Osteoblast (primary cell): ENCODE results near the gene FERMT2. TPM values are rescaled to one million over a fixed set of nuclear protein-coding genes. Genes with fewer than 3 reads are reported as not detected.

Experiments used
- DNase-seq: peaks from one replicate; pipeline ENCODE4 v3.0.0; 2011; ENCODE audit warnings: low spot score, mixed read lengths; ENCODE audit not compliant: insufficient read length; ENCODE audit errors: missing footprints
- H2AFZ ChIP-seq: 2 replicates; pipeline ENCODE4 v1.6.0; 2011; ENCODE audit warnings: mild to moderate bottlenecking, low read length
- H3K27ac ChIP-seq: 2 replicates; pipeline ENCODE4 v1.5.1; 2011; ENCODE audit warnings: mild to moderate bottlenecking, low read depth, low read length, moderate library complexity
- H3K27me3 ChIP-seq: 2 replicates; pipeline ENCODE4 v1.6.0; 2012; ENCODE audit warnings: mild to moderate bottlenecking, control low read depth, inconsistent platforms, low read length, moderate library complexity; ENCODE audit not compliant: insufficient read depth
- H3K36me3 ChIP-seq: 2 replicates; pipeline ENCODE4 v1.5.1; 2011; ENCODE audit warnings: mild to moderate bottlenecking, low read length, control low read depth, moderate library complexity; ENCODE audit not compliant: insufficient read depth
- H3K4me1 ChIP-seq: 2 replicates; pipeline ENCODE4 v1.5.1; 2011; ENCODE audit warnings: mild to moderate bottlenecking, low read length, control low read depth, moderate library complexity; ENCODE audit not compliant: insufficient read depth
- H3K4me2 ChIP-seq: 2 replicates; pipeline ENCODE4 v1.6.0; 2011; ENCODE audit warnings: mild to moderate bottlenecking, low read length; ENCODE audit not compliant: insufficient read depth
- H3K4me3 ChIP-seq: fragments of 200-600 bp; sonication (generic); 3 replicates; pipeline ENCODE4 v1.5.1; 2012; ENCODE audit warnings: mild to moderate bottlenecking, low read length, inconsistent platforms; ENCODE audit not compliant: insufficient read depth
- H3K79me2 ChIP-seq: 2 replicates; pipeline ENCODE4 v1.6.0; 2012; ENCODE audit warnings: mild to moderate bottlenecking, low read length, control low read depth, inconsistent platforms; ENCODE audit not compliant: insufficient read depth
- H3K9me3 ChIP-seq: 2 replicates; pipeline ENCODE4 v1.5.1; 2011; ENCODE audit warnings: low read depth, low read length, control low read depth
- H4K20me1 ChIP-seq: 2 replicates; pipeline ENCODE4 v1.6.0; 2012; ENCODE audit warnings: mild to moderate bottlenecking, low read length, control low read depth; ENCODE audit not compliant: insufficient read depth
- CTCF ChIP-seq: IDR thresholded peaks from 2 replicates; pipeline ENCODE4 v1.5.1; 2011; ENCODE audit warnings: mild to moderate bottlenecking, low read depth, low read length, moderate library complexity; ENCODE audit errors: extremely low read depth
- total RNA-seq: library from RNA; depleted of rRNA; stranded (reverse); fragments of >200 nt; gene quantifications from 2 replicates; pipeline ENCODE4 v1.2.3, GENCODE V29; 2012

Gene FERMT2
- total RNA-seq, 1 donor = 280 TPM

GRCh38 chr14:52944254-52944653 lies 6.6 kb downstream of the FERMT2 start:
- H3K4me2 ChIP-seq = peak overlapping the region; percentile 6
- H4K20me1 ChIP-seq = peaks cover 90% of the 10 kb centered on the region
- peaks cover 100% of the 10 kb centered on the region for H3K79me2 ChIP-seq
- H3K27ac ChIP-seq = no peak overlapping the region
- no peaks in the 10 kb centered on the region for H3K9me3 ChIP-seq
- peaks cover 52% of the 10 kb centered on the region for H3K36me3 ChIP-seq
- no peak overlapping the region for H2AFZ ChIP-seq
- peak; percentile 86 for DNase-seq
- no peak overlapping the region for H3K4me3 ChIP-seq
- no peaks in the 10 kb centered on the region for H3K27me3 ChIP-seq
- TF ChIP-seq CTCF = no peak
- peaks cover 30% of the 10 kb centered on the region for H3K4me1 ChIP-seq

- Histone ChIP-seq H4K20me1 (peaks cover 85% of the 10 kb centered on the region), H2AFZ (no peak overlapping the region), H3K27me3 (no peaks in the 10 kb centered on the region), H3K4me1 (peaks cover 25% of the 10 kb centered on the region), H3K79me2 (peaks cover 100% of the 10 kb centered on the region), H3K36me3 (peaks cover 41% of the 10 kb centered on the region), H3K4me2 (peak overlapping the region; percentile 17), H3K27ac (no peak overlapping the region), H3K4me3 (no peak overlapping the region), H3K9me3 (no peaks in the 10 kb centered on the region)
- TF ChIP-seq CTCF = no peak
- DNase-seq = no peak
Measured at GRCh38 chr14:52939427-52939826, 11.4 kb downstream of the FERMT2 start.

GRCh38 chr14:52937869-52938268 lies 13.0 kb downstream of the FERMT2 start:
- TF ChIP-seq CTCF = no peak
- H3K27me3 ChIP-seq = no peaks in the 10 kb centered on the region
- peak overlapping the region; percentile 43 for H3K27ac ChIP-seq
- H3K36me3 ChIP-seq = peaks cover 27% of the 10 kb centered on the region
- H3K79me2 ChIP-seq = peaks cover 99% of the 10 kb centered on the region
- no peak for DNase-seq
- no peak overlapping the region for H3K4me3 ChIP-seq
- H3K4me2 ChIP-seq = peak overlapping the region; percentile 61
- H2AFZ ChIP-seq = no peak overlapping the region
- peaks cover 25% of the 10 kb centered on the region for H3K4me1 ChIP-seq
- no peaks in the 10 kb centered on the region for H3K9me3 ChIP-seq
- H4K20me1 ChIP-seq = peaks cover 84% of the 10 kb centered on the region

GRCh38 chr14:52937306-52937705 lies 13.5 kb downstream of the FERMT2 start:
- Histone ChIP-seq H3K9me3 (no peaks in the 10 kb centered on the region), H3K36me3 (peaks cover 21% of the 10 kb centered on the region), H3K4me2 (peak overlapping the region; percentile 61), H3K27me3 (no peaks in the 10 kb centered on the region), H3K4me3 (peak overlapping the region; percentile 8), H4K20me1 (peaks cover 85% of the 10 kb centered on the region), H3K4me1 (peaks cover 27% of the 10 kb centered on the region), H3K27ac (peak overlapping the region; percentile 43), H3K79me2 (peaks cover 99% of the 10 kb centered on the region), H2AFZ (no peak overlapping the region)
- TF ChIP-seq CTCF = no peak
- no peak for DNase-seq
